Neural progenitor cell (in vitro differentiated cells): ENCODE results near the gene DNAAF5.

Experiments
- EZH2 ChIP-seq: fragments of 200-600 bp; sonication (generic); IDR thresholded peaks from 2 replicates; pipeline ENCODE4 v1.6.1; 2017; ENCODE audit warnings: antibody characterized with exemption, mild to moderate bottlenecking, moderate library complexity
- EZH2phosphoT487 ChIP-seq: fragments of 200-600 bp; sonication (generic); IDR thresholded peaks from 2 replicates; pipeline ENCODE4 v1.6.1; 2017; ENCODE audit warnings: antibody characterized with exemption
- TF ChIP-seq, protein P1 (sequence below): fragments of 200-600 bp; sonication (generic); IDR thresholded peaks from 2 replicates; pipeline ENCODE4 v1.5.1; 2017; ENCODE audit warnings: antibody characterized with exemption, mild to moderate bottlenecking

DNA sequence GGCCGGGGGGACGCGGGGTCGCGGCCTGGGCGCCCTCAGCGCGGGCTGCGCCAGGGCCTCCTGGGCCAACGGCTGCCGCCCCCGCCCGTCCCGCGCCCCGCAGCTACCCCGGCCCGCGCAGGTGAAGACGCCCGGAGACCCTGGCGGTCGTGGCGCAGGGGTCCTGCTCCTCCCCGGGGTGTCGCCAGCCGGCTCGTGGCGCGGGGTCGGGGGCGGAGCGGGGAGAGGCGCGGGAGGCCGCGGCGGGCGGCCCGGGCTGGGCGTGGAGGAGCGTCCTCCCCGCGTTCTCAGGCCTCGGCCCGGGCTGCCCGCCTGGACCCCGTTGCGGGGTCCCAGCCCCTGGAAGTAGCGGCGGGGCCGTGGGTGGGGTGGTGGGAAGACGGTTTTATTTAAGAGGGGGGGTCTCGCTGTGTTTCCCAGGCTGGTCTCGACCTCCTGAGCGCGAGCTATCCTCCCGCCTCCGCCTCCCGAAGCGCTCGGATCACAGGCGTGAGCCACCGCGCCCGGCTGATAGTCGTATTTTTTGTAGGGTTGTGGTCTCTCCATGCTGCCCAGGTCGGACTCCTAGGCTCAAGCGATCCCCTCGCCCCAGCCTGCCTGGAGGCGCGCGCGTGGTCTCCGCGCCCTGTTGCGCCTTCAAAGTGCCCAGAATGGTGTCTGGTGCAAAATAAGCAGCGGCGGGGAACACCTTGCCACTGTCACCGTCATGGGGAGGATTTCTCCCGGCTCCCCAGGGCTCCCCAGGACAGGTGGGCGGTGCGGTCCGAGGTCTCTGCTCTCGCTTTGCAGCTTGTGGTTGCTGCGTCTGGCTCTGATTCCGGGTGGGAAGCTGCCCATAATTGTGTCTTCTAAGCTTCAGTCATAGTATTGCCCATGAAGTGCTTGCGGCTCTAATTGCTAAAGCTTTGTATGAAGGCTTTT lies 90.5 kb downstream of the DNAAF5 start:
- TF ChIP-seq, protein P1, sequence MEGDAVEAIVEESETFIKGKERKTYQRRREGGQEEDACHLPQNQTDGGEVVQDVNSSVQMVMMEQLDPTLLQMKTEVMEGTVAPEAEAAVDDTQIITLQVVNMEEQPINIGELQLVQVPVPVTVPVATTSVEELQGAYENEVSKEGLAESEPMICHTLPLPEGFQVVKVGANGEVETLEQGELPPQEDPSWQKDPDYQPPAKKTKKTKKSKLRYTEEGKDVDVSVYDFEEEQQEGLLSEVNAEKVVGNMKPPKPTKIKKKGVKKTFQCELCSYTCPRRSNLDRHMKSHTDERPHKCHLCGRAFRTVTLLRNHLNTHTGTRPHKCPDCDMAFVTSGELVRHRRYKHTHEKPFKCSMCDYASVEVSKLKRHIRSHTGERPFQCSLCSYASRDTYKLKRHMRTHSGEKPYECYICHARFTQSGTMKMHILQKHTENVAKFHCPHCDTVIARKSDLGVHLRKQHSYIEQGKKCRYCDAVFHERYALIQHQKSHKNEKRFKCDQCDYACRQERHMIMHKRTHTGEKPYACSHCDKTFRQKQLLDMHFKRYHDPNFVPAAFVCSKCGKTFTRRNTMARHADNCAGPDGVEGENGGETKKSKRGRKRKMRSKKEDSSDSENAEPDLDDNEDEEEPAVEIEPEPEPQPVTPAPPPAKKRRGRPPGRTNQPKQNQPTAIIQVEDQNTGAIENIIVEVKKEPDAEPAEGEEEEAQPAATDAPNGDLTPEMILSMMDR: no peak
- no peak for TF ChIP-seq EZH2
- TF ChIP-seq EZH2phosphoT487: no peak
